ENCODE data around the gene HECA. TPM values are rescaled to one million over a fixed set of nuclear protein-coding genes. Genes with fewer than 3 reads are reported as not detected.
"Not testable (repeated sequence)": the region's sequence is repeated elsewhere in the genome, so short reads cannot be mapped to it uniquely, and the experiment has no call there.

Gene HECA
- total and polyA plus RNA-seq, 2 experiments from 2014 or later: 2.4 to 8.1 TPM

DNA sequence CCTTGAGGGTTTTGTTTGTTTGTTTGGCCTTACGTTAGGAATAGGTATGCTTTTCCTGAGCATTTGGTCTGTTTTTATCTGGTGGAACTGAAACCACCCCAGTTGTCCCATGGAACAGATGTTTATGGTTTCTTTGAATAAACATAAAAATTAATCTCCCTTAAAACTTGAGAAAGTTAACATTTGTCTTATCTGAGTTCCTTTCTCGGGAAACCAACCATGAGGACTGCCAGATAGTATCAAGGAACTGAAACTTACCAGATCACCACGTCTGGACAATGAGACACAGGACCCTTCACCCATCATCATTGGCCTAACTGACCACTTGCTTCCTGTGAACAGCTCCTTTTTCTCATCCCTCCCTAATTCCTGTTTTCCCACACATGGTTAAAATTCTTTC lies 15.3 kb upstream of the HECA start (continued):
- TF ChIP-seq, protein P1, sequence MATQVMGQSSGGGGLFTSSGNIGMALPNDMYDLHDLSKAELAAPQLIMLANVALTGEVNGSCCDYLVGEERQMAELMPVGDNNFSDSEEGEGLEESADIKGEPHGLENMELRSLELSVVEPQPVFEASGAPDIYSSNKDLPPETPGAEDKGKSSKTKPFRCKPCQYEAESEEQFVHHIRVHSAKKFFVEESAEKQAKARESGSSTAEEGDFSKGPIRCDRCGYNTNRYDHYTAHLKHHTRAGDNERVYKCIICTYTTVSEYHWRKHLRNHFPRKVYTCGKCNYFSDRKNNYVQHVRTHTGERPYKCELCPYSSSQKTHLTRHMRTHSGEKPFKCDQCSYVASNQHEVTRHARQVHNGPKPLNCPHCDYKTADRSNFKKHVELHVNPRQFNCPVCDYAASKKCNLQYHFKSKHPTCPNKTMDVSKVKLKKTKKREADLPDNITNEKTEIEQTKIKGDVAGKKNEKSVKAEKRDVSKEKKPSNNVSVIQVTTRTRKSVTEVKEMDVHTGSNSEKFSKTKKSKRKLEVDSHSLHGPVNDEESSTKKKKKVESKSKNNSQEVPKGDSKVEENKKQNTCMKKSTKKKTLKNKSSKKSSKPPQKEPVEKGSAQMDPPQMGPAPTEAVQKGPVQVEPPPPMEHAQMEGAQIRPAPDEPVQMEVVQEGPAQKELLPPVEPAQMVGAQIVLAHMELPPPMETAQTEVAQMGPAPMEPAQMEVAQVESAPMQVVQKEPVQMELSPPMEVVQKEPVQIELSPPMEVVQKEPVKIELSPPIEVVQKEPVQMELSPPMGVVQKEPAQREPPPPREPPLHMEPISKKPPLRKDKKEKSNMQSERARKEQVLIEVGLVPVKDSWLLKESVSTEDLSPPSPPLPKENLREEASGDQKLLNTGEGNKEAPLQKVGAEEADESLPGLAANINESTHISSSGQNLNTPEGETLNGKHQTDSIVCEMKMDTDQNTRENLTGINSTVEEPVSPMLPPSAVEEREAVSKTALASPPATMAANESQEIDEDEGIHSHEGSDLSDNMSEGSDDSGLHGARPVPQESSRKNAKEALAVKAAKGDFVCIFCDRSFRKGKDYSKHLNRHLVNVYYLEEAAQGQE (IDR thresholded peaks at IDR 0.05; ENCODE audit: unreplicated experiment): no peak

DNA sequence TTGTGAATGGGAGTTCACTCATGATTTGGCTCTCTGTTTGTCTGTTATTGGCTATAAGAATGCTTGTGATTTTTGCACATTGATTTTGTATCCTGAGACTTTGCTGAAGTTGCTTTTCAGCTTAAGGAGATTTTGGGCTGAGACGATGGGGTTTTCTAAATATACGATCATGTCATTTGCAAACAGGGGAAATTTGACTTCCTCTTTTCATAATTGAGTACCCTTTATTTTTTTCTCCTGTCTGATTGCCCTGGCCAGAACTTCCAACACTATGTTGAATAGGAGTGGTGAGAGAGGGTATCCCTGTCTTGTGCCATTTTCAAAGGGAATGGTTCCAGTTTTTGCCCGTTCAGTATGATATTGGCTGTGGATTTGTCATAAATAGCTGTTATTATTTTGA lies 12.1 kb upstream of the HECA start:
- not testable (repeated sequence) for H2AFZ ChIP-seq; H3K27me3 Mint-ChIP-seq (ENCODE audit: insufficient read depth, low read depth, poor library complexity); H4K20me1 ChIP-seq (replicated peaks; ENCODE audit: insufficient read depth); H3K4me1 Mint-ChIP-seq; ATAC-seq; DNase-seq (ENCODE audit: low spot score); H3K4me3 ChIP-seq; H3F3A ChIP-seq (replicated peaks; ENCODE audit: low read depth); H3K27ac ChIP-seq (ENCODE audit: low read depth); H3K9me2 ChIP-seq (ENCODE audit: insufficient read depth); H3K79me2 ChIP-seq (replicated peaks; ENCODE audit: insufficient read depth); H3K4me1 ChIP-seq (ENCODE audit: insufficient read depth); H3K4me2 ChIP-seq; H3K4me3 Mint-ChIP-seq; H3K27me3 ChIP-seq (ENCODE audit: insufficient read depth); H3K27ac Mint-ChIP-seq; H3K36me3 ChIP-seq (ENCODE audit: insufficient read depth)
- peaks cover 11% of the 10 kb centered on the region for H3K36me3 Mint-ChIP-seq (ENCODE audit: low read depth)
- peaks cover 28% of the 10 kb centered on the region for H3K9me3 Mint-ChIP-seq

DNA sequence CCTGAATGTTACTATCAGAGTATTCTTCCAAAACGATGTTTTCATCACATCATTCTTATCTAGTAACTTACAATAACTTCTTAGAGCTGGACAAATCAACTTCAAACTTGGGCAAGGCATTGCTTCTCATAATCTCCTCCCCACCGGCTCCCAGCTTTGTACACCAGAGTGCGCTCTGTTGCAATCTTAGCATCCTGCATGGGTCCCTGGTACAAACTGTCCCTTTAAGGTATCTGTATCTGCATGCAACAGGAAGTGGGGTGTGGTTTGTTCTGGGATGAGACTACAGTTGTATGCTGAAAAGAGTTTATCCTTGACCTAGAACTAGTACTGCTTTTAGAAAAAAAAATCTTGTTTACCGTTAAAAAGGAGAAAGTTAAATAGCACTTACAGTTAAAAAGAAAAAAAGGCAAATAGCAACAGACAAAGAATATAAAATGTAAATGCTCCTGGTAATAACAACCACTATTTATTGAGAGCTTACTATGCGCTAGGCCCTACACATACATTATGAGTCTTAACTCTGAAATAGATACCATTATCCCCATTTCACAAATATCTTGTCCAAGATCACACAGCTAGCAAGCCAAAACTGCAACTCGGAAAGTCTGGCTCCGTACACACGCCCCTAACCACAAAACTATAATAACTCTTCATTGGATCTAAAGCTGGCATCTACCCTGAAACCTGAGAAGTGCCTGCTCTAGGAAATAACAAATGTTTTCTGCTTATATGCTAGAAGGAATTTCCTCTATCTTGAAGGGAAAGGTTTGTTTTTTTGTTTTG lies 9.8 kb upstream of the HECA start:
- H3K27ac ChIP-seq (ENCODE audit: low read depth): no peak overlapping the region
- no peaks in the 10 kb centered on the region for H3K9me2 ChIP-seq (ENCODE audit: insufficient read depth)
- H3K27me3 ChIP-seq (ENCODE audit: insufficient read depth): no peaks in the 10 kb centered on the region
- peaks cover 2% of the 10 kb centered on the region for H3K27me3 Mint-ChIP-seq (ENCODE audit: insufficient read depth, low read depth, poor library complexity)
- peaks cover 12% of the 10 kb centered on the region for H3K9me3 Mint-ChIP-seq
- peaks cover 5% of the 10 kb centered on the region; the same call in 2 of the 3 replicates for H3K4me1 Mint-ChIP-seq
- no peak overlapping the region for H3K4me2 ChIP-seq
- no peak overlapping the region for H3K27ac Mint-ChIP-seq
- peak; percentile 79 for DNase-seq (ENCODE audit: low spot score)
- H3K4me1 ChIP-seq (ENCODE audit: insufficient read depth): no peaks in the 10 kb centered on the region
- no peaks in the 10 kb centered on the region for H4K20me1 ChIP-seq (replicated peaks; ENCODE audit: insufficient read depth)
- no peaks in the 10 kb centered on the region for H3K79me2 ChIP-seq (replicated peaks; ENCODE audit: insufficient read depth)
- no peak overlapping the region for H3K4me3 ChIP-seq
- no peak overlapping the region; the same call in 1 of the 2 replicates for H2AFZ ChIP-seq
- TF ChIP-seq, protein P2, sequence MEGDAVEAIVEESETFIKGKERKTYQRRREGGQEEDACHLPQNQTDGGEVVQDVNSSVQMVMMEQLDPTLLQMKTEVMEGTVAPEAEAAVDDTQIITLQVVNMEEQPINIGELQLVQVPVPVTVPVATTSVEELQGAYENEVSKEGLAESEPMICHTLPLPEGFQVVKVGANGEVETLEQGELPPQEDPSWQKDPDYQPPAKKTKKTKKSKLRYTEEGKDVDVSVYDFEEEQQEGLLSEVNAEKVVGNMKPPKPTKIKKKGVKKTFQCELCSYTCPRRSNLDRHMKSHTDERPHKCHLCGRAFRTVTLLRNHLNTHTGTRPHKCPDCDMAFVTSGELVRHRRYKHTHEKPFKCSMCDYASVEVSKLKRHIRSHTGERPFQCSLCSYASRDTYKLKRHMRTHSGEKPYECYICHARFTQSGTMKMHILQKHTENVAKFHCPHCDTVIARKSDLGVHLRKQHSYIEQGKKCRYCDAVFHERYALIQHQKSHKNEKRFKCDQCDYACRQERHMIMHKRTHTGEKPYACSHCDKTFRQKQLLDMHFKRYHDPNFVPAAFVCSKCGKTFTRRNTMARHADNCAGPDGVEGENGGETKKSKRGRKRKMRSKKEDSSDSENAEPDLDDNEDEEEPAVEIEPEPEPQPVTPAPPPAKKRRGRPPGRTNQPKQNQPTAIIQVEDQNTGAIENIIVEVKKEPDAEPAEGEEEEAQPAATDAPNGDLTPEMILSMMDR (conservative IDR thresholded peaks at IDR 0.05; ENCODE audit: low read depth in 2 of 2): peak; percentile 68 to 82
- TF ChIP-seq ZNF114 (CRISPR knock-in tag; IDR thresholded peaks at IDR 0.05): no peak
- TF ChIP-seq, protein P3, sequence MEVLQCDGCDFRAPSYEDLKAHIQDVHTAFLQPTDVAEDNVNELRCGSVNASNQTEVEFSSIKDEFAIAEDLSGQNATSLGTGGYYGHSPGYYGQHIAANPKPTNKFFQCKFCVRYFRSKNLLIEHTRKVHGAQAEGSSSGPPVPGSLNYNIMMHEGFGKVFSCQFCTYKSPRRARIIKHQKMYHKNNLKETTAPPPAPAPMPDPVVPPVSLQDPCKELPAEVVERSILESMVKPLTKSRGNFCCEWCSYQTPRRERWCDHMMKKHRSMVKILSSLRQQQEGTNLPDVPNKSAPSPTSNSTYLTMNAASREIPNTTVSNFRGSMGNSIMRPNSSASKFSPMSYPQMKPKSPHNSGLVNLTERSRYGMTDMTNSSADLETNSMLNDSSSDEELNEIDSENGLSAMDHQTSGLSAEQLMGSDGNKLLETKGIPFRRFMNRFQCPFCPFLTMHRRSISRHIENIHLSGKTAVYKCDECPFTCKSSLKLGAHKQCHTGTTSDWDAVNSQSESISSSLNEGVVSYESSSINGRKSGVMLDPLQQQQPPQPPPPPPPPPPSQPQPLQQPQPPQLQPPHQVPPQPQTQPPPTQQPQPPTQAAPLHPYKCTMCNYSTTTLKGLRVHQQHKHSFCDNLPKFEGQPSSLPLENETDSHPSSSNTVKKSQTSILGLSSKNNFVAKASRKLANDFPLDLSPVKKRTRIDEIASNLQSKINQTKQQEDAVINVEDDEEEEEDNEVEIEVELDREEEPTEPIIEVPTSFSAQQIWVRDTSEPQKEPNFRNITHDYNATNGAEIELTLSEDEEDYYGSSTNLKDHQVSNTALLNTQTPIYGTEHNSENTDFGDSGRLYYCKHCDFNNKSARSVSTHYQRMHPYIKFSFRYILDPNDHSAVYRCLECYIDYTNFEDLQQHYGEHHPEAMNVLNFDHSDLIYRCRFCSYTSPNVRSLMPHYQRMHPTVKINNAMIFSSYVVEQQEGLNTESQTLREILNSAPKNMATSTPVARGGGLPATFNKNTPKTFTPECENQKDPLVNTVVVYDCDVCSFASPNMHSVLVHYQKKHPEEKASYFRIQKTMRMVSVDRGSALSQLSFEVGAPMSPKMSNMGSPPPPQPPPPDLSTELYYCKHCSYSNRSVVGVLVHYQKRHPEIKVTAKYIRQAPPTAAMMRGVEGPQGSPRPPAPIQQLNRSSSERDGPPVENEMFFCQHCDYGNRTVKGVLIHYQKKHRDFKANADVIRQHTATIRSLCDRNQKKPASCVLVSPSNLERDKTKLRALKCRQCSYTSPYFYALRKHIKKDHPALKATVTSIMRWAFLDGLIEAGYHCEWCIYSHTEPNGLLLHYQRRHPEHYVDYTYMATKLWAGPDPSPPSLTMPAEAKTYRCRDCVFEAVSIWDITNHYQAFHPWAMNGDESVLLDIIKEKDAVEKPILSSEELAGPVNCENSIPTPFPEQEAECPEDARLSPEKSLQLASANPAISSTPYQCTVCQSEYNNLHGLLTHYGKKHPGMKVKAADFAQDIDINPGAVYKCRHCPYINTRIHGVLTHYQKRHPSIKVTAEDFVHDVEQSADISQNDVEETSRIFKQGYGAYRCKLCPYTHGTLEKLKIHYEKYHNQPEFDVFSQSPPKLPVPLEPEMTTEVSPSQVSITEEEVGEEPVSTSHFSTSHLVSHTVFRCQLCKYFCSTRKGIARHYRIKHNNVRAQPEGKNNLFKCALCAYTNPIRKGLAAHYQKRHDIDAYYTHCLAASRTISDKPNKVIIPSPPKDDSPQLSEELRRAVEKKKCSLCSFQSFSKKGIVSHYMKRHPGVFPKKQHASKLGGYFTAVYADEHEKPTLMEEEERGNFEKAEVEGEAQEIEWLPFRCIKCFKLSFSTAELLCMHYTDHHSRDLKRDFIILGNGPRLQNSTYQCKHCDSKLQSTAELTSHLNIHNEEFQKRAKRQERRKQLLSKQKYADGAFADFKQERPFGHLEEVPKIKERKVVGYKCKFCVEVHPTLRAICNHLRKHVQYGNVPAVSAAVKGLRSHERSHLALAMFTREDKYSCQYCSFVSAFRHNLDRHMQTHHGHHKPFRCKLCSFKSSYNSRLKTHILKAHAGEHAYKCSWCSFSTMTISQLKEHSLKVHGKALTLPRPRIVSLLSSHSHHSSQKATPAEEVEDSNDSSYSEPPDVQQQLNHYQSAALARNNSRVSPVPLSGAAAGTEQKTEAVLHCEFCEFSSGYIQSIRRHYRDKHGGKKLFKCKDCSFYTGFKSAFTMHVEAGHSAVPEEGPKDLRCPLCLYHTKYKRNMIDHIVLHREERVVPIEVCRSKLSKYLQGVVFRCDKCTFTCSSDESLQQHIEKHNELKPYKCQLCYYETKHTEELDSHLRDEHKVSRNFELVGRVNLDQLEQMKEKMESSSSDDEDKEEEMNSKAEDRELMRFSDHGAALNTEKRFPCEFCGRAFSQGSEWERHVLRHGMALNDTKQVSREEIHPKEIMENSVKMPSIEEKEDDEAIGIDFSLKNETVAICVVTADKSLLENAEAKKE (CRISPR knock-in tag; IDR thresholded peaks at IDR 0.05): no peak
- TF ChIP-seq EZH2 (IDR thresholded peaks at IDR 0.05; ENCODE audit: low read depth, unreplicated experiment): no peak
- H3K4me3 Mint-ChIP-seq: no peak overlapping the region
- ATAC-seq: peak; percentile 95
- 0 out of 2 replicates have a peak, but pooled peaks cover 6% of the 10 kb centered on the region for H3K36me3 ChIP-seq (ENCODE audit: insufficient read depth)
- peaks cover 4% of the 10 kb centered on the region; the same call in 2 of the 3 replicates for H3K36me3 Mint-ChIP-seq (ENCODE audit: low read depth)
- H3F3A ChIP-seq (replicated peaks; ENCODE audit: low read depth): no peaks in the 10 kb centered on the region

Measured in GM23338 (cell line).